ENCODE measurements around the gene MATCAP1. TPM values are rescaled to one million over a fixed set of nuclear protein-coding genes. Genes with fewer than 3 reads are reported as not detected.

MATCAP1 gene
- total RNA-seq, 4 donors from 2014 or later, result 10.1 to 36.9 (median 12.5) TPM

GRCh38 chr16:67226804-67227566 is 43.2 kb upstream of the MATCAP1 start, which contains the start of gene TMEM208:
Gene TMEM208, plus strand, starts transcription at chr16:67227130. Its CDS starts 89 bp downstream, at chr16:67227219.
- TF ChIP-seq CTCF (IDR thresholded peaks at IDR 0.05; ENCODE audit: low read depth), result no peak

- no peak for TF ChIP-seq CTCF (IDR thresholded peaks at IDR 0.05; ENCODE audit: low read depth)
Observed at GRCh38 chr16:67226295-67226803, 42.6 kb upstream of the MATCAP1 start.

GRCh38 chr16:67223992-67224391 is 40.2 kb upstream of the MATCAP1 start:
- TF ChIP-seq CTCF (IDR thresholded peaks at IDR 0.05; ENCODE audit: low read depth), result no peak

- no peak for TF ChIP-seq CTCF (IDR thresholded peaks at IDR 0.05; ENCODE audit: low read depth)
Observed at GRCh38 chr16:67216612-67217490, 33.1 kb upstream of the MATCAP1 start.

- no peak for TF ChIP-seq CTCF (IDR thresholded peaks at IDR 0.05; ENCODE audit: low read depth)
Observed at GRCh38 chr16:67215706-67216105, 31.9 kb upstream of the MATCAP1 start.

- no peak for TF ChIP-seq CTCF (IDR thresholded peaks at IDR 0.05; ENCODE audit: low read depth)
Observed at GRCh38 chr16:67213197-67214019, 29.6 kb upstream of the MATCAP1 start.

Measured in subcutaneous adipose tissue (tissue), 4 donors.